Activated T-cell treated with anti-CD3 and anti-CD28 coated beads for 48 hours (primary cell): ENCODE data around the gene HOXA9.
A peak's percentile ranks its signal among the peaks of the same experiment; 100 is the strongest.

Experiments used
- DNase-seq: peaks from one replicate; pipeline ENCODE4 v3.0.0-alpha.2; 2020; ENCODE audit warnings: low read depth

The HOXA9 gene

GRCh38 chr7:27188386-27189294, 23.3 kb upstream of the HOXA9 start:
- no peak for DNase-seq

GRCh38 chr7:27187475-27188385, 22.4 kb upstream of the HOXA9 start:
- DNase-seq = no peak

GRCh38 chr7:27186668-27187474, 21.5 kb upstream of the HOXA9 start:
- no peak for DNase-seq

GRCh38 chr7:27185854-27186667, 20.7 kb upstream of the HOXA9 start:
- DNase-seq = no peak

GRCh38 chr7:27185013-27185853, 19.9 kb upstream of the HOXA9 start, which contains the start of gene HOXA11:
Gene HOXA11, minus strand, starts transcription at chr7:27185232. Its CDS starts 88 bp downstream, at chr7:27185144.
- DNase-seq = no peak

GRCh38 chr7:27184337-27185012, 19.1 kb upstream of the HOXA9 start:
- no peak for DNase-seq

GRCh38 chr7:27183682-27184336, 18.5 kb upstream of the HOXA9 start:
- no peak for DNase-seq

GRCh38 chr7:27182861-27183681, 17.7 kb upstream of the HOXA9 start:
- DNase-seq = no peak

- no peak for DNase-seq
Measured at GRCh38 chr7:27182285-27182841, 17.0 kb upstream of the HOXA9 start.

- no peak for DNase-seq
Measured at GRCh38 chr7:27181795-27182275, 16.5 kb upstream of the HOXA9 start.

- DNase-seq = no peak
Measured at GRCh38 chr7:27180431-27181420, 15.4 kb upstream of the HOXA9 start.

GRCh38 chr7:27179503-27180430, 14.4 kb upstream of the HOXA9 start:
- DNase-seq = peak; percentile 63

- DNase-seq = no peak
Measured at GRCh38 chr7:27179030-27179429, 13.7 kb upstream of the HOXA9 start.

- no peak for DNase-seq
Measured at GRCh38 chr7:27178366-27178765, 13.0 kb upstream of the HOXA9 start.

- no peak for DNase-seq
Measured at GRCh38 chr7:27177795-27178320, 12.5 kb upstream of the HOXA9 start.
